ENCODE measurements around the gene PRAF2. TPM values are rescaled to one million over a fixed set of nuclear protein-coding genes. Genes with fewer than 3 reads are reported as not detected.

PRAF2 gene
- total and polyA plus RNA-seq, 9 of the 15 experiments (the other 6 are each of a cell fraction or from before 2014, with no cell fraction given): 0.24 to 5.7 (median 2.0) TPM

GRCh38 chrX:49043220-49043986 is 30.4 kb downstream of the PRAF2 start, which contains the start of gene TFE3 (continued):
- TF ChIP-seq DLX4 (CRISPR knock-in tag; IDR thresholded peaks at IDR 0.05) (no peak), ZNF274 (IDR thresholded peaks at IDR 0.05; ENCODE audit: borderline replicate concordance, low read depth, low read length) (no peak), CREB5 (CRISPR knock-in tag; IDR thresholded peaks at IDR 0.05) (no peak), FOXA1 (IDR thresholded peaks at IDR 0.05; ENCODE audit: borderline replicate concordance) (no peak), MTA3 (IDR thresholded peaks at IDR 0.05; ENCODE audit: borderline replicate concordance) (peak; percentile 65), C11orf30 (IDR thresholded peaks at IDR 0.05; ENCODE audit: low read depth) (peak; percentile 28; the same call in 1 of the 2 replicates), ZNF124 (CRISPR knock-in tag; IDR thresholded peaks at IDR 0.05) (no peak), JUNB (CRISPR knock-in tag; conservative IDR thresholded peaks at IDR 0.05) (no peak), RAD51 (IDR thresholded peaks at IDR 0.05; ENCODE audit: borderline replicate concordance, low read depth) (no peak), NR0B1 (IDR thresholded peaks at IDR 0.05; ENCODE audit: partially characterized antibody) (no peak), HMGN3 (IDR thresholded peaks at IDR 0.05; ENCODE audit: borderline replicate concordance, extremely low read depth, insufficient read length, low read depth, low read length) (peak; percentile 64), RB1 (IDR thresholded peaks at IDR 0.05; ENCODE audit: low read depth) (peak; percentile 74), MLLT1 (IDR thresholded peaks at IDR 0.05) (0 out of 4 replicates have a peak, but pooled peaks of 1 of the 2 experiments have one; percentile 22), PRDM10 (IDR thresholded peaks at IDR 0.05; ENCODE audit: partially characterized antibody) (no peak), ZNF507 (tag; conservative IDR thresholded peaks at IDR 0.05) (no peak), ZFP1 (CRISPR knock-in tag; IDR thresholded peaks at IDR 0.05) (no peak), ZNF175 (CRISPR knock-in tag; IDR thresholded peaks at IDR 0.05; ENCODE audit: low read depth) (no peak), ZZZ3 (IDR thresholded peaks at IDR 0.05) (no peak), SIN3A (IDR thresholded peaks at IDR 0.05; ENCODE audit: borderline replicate concordance in 2 of 2, control insufficient read depth in 1 of 2, low read depth in 2 of 2, low read length in 2 of 2) (no peak)
